DLD1 (cell line): Measurements from ENCODE around the gene MAP4K4.
"Not testable (repeated sequence)": the region's sequence is repeated elsewhere in the genome, so short reads cannot be mapped to it uniquely, and the experiment has no call there.

Experiments used
- in situ Hi-C: cut with HindIII; loops from 2 replicates; pipeline ENCODE4 v1.10.0; 2017; ENCODE audit warnings: low sequenced_read_pairs

The MAP4K4 gene

GRCh38 chr2:101741775-101742520 lies 44.4 kb downstream of the MAP4K4 start:
- in situ Hi-C loops, result no loop called here

DNA sequence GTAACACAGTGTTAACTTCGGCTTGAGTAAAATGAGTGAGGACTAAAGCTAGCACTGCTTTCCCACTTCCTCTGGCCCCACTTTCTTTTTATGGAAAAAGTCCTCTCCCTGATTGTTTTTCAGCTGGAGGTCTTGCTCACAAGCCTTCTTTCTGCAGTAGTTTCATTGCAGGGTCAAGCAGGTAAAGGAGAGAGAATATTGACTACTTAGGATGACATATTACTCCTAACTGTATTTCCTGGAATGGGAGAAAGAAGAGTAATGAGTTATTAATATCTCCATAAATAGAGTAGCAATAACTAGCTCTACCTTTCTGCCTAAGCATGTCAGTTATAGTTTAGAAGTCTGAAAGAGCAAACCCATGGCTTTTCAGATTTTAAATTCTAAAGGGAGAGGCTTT lies 45.0 kb downstream of the MAP4K4 start:
- in situ Hi-C loops, result no loop called here

- in situ Hi-C loops, result no loop called here
Measured at GRCh38 chr2:101743288-101743687, 45.8 kb downstream of the MAP4K4 start.

DNA sequence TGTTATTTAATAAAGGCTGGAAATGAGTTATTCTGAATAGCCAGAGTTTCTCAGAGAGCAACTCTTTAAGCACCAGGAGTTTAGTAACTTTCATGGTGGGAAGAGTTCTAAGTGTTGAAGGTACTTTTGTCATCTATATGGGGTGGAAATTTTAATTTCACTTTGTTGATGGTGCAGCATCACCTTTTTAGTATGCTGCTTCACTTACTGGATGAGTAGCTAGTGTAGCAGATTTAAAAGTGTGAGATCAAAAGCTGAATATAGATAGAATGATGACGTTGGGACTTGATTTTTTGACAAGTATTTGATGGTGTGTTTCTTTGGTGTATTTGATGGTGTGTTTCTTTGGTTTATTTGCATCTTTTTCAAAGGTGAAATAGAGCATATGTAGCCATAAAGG lies 47.3 kb downstream of the MAP4K4 start:
- in situ Hi-C loops, result no loop called here

- in situ Hi-C loops, result no loop called here
Measured at GRCh38 chr2:101745711-101746694, 48.5 kb downstream of the MAP4K4 start.

DNA sequence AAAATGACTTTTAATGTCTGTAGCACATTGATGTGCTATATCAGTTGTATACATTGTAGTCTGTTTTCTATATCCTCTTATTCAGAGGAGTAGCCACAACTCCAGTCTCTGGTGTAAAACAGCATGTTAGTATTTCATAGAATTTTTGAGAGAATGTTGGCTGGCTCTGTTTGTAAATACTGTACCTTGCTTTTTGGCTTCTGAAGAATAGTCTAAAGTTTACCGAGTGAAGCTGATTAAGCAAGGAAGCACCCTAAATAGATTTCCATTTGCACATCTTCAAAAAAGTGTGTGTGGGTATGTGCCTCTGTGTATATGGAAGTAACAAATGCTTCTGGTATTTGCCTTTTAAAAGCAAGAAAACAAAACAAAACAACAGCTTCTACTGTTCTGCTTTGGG lies 50.5 kb downstream of the MAP4K4 start:
- in situ Hi-C loops, result no loop called here

- in situ Hi-C loops, result not testable (repeated sequence)
Measured at GRCh38 chr2:101748462-101748861, 51.0 kb downstream of the MAP4K4 start.

DNA sequence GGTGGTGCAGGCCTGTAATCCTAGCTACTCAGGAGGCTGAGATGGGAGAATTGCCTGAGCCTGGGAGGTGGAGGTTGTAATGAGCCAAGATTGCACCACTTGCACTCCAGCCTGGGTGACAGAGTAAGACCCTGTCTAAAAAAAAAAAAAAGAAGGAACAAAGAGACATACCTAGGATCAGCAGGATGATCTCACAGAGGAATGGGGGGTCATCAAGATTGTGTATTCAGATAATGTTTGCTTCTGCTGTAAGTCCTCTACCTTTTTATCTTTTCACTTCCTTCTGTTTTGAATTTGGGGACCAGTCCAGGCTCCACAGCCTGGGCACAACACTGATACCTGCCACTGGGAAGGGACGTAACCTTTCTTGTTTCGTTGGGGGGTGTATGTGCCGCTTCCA lies 53.2 kb downstream of the MAP4K4 start:
- in situ Hi-C loops, result no loop called here

GRCh38 chr2:101751276-101751815 lies 53.8 kb downstream of the MAP4K4 start:
- in situ Hi-C loops, result no loop called here

GRCh38 chr2:101751875-101752619 lies 54.5 kb downstream of the MAP4K4 start:
- in situ Hi-C loops, result no loop called here

- in situ Hi-C loops, result no loop called here
Measured at GRCh38 chr2:101752716-101753616, 55.5 kb downstream of the MAP4K4 start.

- in situ Hi-C loops, result no loop called here
Measured at GRCh38 chr2:101753720-101754490, 56.4 kb downstream of the MAP4K4 start.

DNA sequence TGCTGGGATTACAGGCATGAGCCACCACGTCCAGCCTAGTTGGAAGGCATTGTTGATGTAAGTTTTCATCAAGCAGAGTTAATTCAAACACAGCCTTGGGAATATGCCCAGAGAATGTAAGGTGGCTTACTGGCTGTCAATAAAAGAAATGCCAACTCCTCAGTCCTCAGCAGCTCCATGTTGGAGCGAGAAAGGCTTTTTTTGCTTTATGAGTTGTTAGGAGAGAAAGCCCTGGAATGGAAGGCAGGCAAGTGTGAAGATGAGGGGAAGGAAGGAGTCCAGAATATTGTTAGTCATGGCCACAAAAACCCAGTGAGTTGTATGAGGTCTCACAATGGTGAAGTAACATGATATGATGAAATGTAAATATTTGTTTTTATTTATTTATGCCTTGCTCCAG lies 57.1 kb downstream of the MAP4K4 start:
- in situ Hi-C loops, result no loop called here

DNA sequence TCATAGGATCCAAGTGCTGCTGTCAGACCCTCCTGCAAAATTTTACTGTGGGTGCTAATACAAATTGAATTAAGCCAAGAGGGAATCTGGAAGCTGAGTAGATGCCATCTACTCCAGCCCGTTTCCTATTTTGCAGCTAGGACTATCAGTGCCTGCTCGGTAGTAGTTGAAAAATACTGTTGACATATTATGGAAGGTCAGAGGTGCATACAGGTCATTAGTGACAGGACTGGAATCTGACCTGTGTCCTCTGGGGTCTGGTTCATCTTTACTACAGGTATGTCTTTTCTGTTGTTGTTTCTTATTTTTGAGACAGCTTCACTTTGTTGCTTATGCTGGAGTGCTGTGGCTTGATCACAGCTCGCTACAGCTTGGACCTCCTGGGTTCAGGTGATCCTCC lies 58.8 kb downstream of the MAP4K4 start:
- in situ Hi-C loops, result no loop called here

DNA sequence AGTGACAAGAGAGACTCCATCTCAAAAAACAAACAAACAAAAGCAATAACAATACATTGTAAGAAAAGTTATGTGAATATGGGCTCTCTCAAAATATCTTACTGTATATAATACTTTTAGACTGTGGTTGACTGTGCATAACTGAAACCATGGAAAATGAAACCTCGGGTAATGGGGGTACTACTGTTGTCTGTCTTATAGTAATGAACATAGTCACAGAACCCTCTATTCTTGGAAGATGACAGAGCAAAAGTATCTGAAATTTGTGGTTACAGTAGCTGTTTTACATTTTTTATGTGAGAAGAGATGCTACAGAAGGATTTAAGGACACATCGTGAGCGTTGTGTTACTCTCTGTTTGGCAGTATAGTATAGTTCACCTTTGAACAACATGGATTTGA lies 60.5 kb downstream of the MAP4K4 start:
- in situ Hi-C loops, result no loop called here

- in situ Hi-C loops, result no loop called here
Measured at GRCh38 chr2:101759162-101759561, 61.7 kb downstream of the MAP4K4 start.

GRCh38 chr2:101762451-101763171 lies 65.1 kb downstream of the MAP4K4 start:
- in situ Hi-C loops, result no loop called here

DNA sequence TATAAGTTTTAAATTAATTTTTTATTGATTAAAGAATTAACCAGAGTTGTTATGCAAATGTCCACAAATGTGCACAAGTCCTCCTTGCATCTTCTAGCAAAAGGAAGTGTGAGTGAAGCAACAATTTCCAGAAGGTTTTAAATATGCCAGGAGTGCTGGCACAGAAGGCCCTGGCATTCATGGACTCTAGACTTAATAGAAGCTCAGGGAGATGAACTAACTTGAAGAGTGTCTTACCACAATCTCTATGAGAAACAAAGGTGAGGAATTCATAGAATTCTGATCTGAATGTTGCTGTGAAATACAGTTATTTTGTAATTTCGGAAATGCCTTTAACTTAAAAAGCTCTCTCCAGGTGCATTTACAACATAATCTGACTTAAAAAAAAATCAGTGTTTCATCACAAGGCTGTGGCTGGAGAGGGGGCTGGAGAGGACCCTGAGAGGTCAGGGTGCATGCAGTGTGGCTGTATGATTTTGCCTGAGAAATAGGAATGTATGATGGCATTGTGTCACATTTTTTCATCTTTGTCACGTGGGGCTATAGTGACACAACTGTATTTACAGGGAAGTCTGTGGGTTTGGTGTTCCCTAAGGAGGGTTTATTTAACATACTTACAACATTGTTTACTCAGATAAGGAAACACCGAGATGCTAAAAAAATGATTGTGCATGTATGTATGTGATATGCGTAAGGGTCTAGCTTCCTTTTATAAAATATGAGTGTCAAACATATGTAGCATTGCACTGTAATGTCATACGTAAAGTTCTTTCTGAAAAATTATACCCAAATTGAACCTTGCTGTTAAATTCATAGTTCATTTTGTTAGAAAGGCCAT lies 66.2 kb downstream of the MAP4K4 start:
- in situ Hi-C loops, result no loop called here
